Right lobe of liver (tissue), 6 donors: Measurements from ENCODE around the gene AIFM3. TPM values are rescaled to one million over a fixed set of nuclear protein-coding genes. Genes with fewer than 3 reads are reported as not detected.

Experiments used
- ATAC-seq, 4 donors: fragments of 200-7000 bp; cut with Tn5 transposase; one replicate each; pipeline ENCODE4 v1.9.1; 2020; ENCODE audit warnings: mild to moderate bottlenecking in 4 of 4, moderate library complexity in 4 of 4
- DNase-seq, 3 donors: peaks; one replicate each; pipeline ENCODE4 v3.0.0-alpha.2; 2020
- H3K27ac ChIP-seq, 3 donors: fragments of 200-600 bp; one replicate each; pipeline ENCODE4 v1.8.0; 2022
- H3K27me3 ChIP-seq, 2 donors: fragments of 200-600 bp; one replicate each; pipeline ENCODE4 v1.8.0; 2022
- H3K36me3 ChIP-seq, 4 donors: fragments of 200-600 bp; sonication (generic) in 1 of 4; one replicate each; pipeline versions ENCODE4 v1.5.1 to v1.8.0; 2017 to 2022; ENCODE audit warnings: control low read depth in 1 of 4
- H3K4me1 ChIP-seq, 4 donors: fragments of 200-600 bp; sonication (generic) in 1 of 4; one replicate each; pipeline versions ENCODE4 v1.5.1 to v1.8.0; 2017 to 2022; ENCODE audit warnings: control low read depth in 1 of 4
- H3K4me3 ChIP-seq, 3 donors: fragments of 200-600 bp; one replicate each; pipeline ENCODE4 v1.8.0; 2022
- H3K9me3 ChIP-seq, 4 donors: fragments of 200-600 bp; sonication (generic) in 1 of 4; one replicate each; pipeline versions ENCODE4 v1.5.1 to v1.8.0; 2017 to 2022; ENCODE audit warnings: control low read depth in 1 of 4
- CTCF ChIP-seq, 4 donors: fragments of 200-600 bp in 3 of 4; fragments of 450-650 bp in 1 of 4; IDR thresholded peaks; one replicate each; pipeline versions ENCODE4 v1.5.1 to v1.8.0; 2016 to 2022; ENCODE audit warnings: antibody characterized with exemption in 4 of 4, mild to moderate bottlenecking in 2 of 4
- POLR2A ChIP-seq: fragments of 450-650 bp; IDR thresholded peaks from one replicate; pipeline ENCODE4 v1.6.1; 2017; ENCODE audit warnings: antibody characterized with exemption, mild to moderate bottlenecking
- WGBS: methylation state at CpG from one replicate; pipeline ENCODE4 v1.1.6; 2018; ENCODE audit warnings: low coverage, low lambda C conversion rate; ENCODE audit not compliant: insufficient coverage; ENCODE audit errors: missing lambda C conversion rate; 5-methylcytosine and 5-hydroxymethylcytosine counted together
- intact Hi-C, 2 donors: fragments of 100-400 bp; cut with DNase I; formaldehyde crosslinking; loops; one replicate each; pipeline versions ENCODE4 v1.11.2 to v1.14.1; 2022
- total RNA-seq, 6 experiments: library from RNA; depleted of rRNA in 2 of 6; stranded (reverse); fragments of >200 nt in 2 of 6; fragmentation: NEBNext Ultra II Directional in 3 of 6; extraction: Animal tissue kit (Norgen Biotek cat#: 25700) in 3 of 6; gene quantifications; one replicate each; pipeline versions ENCODE4 v1.1.0 to v1.2.4, GENCODE V29; 2016 to 2023
- donor health status: DM: no; HTN: yes; CAD: no.
- donor health status: DM: no; HTN: no; CAD: no.
- donor health status: DM: no; HTN: no; CAD: no.
- donor health status: DM: no; HTN: yes; CAD: no.
- donor health status: DM: no; HTN: yes; CAD: no.

Gene AIFM3
- total RNA-seq, 6 experiments from 2014 or later, result 0.37 to 1.4 (median 1.0) TPM

DNA sequence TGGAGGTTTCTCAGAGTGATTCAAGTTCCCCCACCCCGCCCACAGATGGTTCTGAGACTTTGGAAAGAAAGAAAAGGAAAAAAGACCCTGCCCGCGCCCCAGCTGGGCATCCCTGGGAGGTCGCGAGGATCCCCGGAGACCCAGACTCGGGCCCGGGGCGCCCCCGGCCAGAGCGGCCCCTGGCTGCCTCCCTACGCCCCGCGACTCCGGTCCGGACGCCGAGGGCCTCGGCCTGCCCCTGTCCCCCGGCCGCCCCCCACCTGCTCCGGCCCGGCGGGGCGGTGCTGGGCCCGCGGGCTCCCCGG, 2.3 kb upstream of the AIFM3 start:
- 11% methylated on average over 10 of the region's 28 CpGs for WGBS
- Histone ChIP-seq H3K4me1 (peaks cover 0 to 5% (median 0%) of the 10 kb centered on the region in 4 donors), H3K9me3 (no peaks in the 10 kb centered on the region), H3K4me3 (peak overlapping the region in 1 of 3 donors; percentile 29), H3K36me3 (no peaks in the 10 kb centered on the region), H3K27me3 (no peaks in the 10 kb centered on the region), H3K27ac (no peak overlapping the region)
- no peak for DNase-seq
- intact Hi-C loops, result no loop called here
- ATAC-seq, result no peak
- TF ChIP-seq POLR2A (no peak), CTCF (IDR thresholded peaks at IDR 0.05) (no peak)

- H3K36me3 ChIP-seq, result no peaks in the 10 kb centered on the region
- peak in 1 of 3 donors; percentile 52 for DNase-seq
These were observed 1.8 kb upstream of the AIFM3 start for GRCh38 chr22:20965104-20965887.

GRCh38 chr22:20965888-20966855, 883 bp upstream of the AIFM3 start:
- no peaks in the 10 kb centered on the region for H3K27me3 ChIP-seq
- H3K4me1 ChIP-seq, result peaks cover 0 to 5% (median 0%) of the 10 kb centered on the region in 4 donors
- peak in 1 of 4 donors; percentile 5 for ATAC-seq
- no peaks in the 10 kb centered on the region for H3K9me3 ChIP-seq
- intact Hi-C loops, result no loop called here
- 80% methylated on average over 4 of the region's 13 CpGs for WGBS
- TF ChIP-seq CTCF (IDR thresholded peaks at IDR 0.05), result no peak
- no peak for TF ChIP-seq POLR2A
- no peak overlapping the region for H3K4me3 ChIP-seq
- DNase-seq, result no peak
- no peak overlapping the region for H3K27ac ChIP-seq
- H3K36me3 ChIP-seq, result no peaks in the 10 kb centered on the region

More at GRCh38 chr22:20965104-20965887, 1.8 kb upstream of the AIFM3 start:
- Histone ChIP-seq H3K27me3 (no peaks in the 10 kb centered on the region), H3K4me3 (peak overlapping the region in 1 of 3 donors; percentile 35), H3K9me3 (no peaks in the 10 kb centered on the region), H3K4me1 (peaks cover 0 to 5% (median 0%) of the 10 kb centered on the region in 4 donors), H3K27ac (no peak overlapping the region)
- WGBS, result 8% methylated on average over 31 of the region's 65 CpGs
- intact Hi-C loops, result no loop called here
- no peak for TF ChIP-seq POLR2A
- no peak for TF ChIP-seq CTCF (IDR thresholded peaks at IDR 0.05)
- peak in 1 of 4 donors; percentile 20 for ATAC-seq

GRCh38 chr22:20967697-20968211, 699 bp downstream of the AIFM3 start:
- TF ChIP-seq CTCF (IDR thresholded peaks at IDR 0.05), result no peak
- TF ChIP-seq POLR2A, result no peak
- no peaks in the 10 kb centered on the region for H3K9me3 ChIP-seq
- ATAC-seq, result no peak
- H3K4me1 ChIP-seq, result peaks cover 0 to 5% (median 0%) of the 10 kb centered on the region in 4 donors
- DNase-seq, result no peak
- 61% methylated on average over 11 of the region's 19 CpGs for WGBS
- H3K36me3 ChIP-seq, result no peaks in the 10 kb centered on the region
- no peaks in the 10 kb centered on the region for H3K27me3 ChIP-seq
- intact Hi-C loops, result no loop called here
- no peak overlapping the region for H3K4me3 ChIP-seq
- H3K27ac ChIP-seq, result no peak overlapping the region
